GM12872 (cell line): ENCODE measurements around the gene DELE1.

Experiments used
- TF ChIP-seq, protein P1 (sequence below): IDR thresholded peaks from 3 replicates; pipeline ENCODE4 v1.5.1; 2011; ENCODE audit warnings: low read depth, mild to moderate bottlenecking, low read length, moderate library complexity; ENCODE audit not compliant: insufficient read depth

The DELE1 gene

DNA sequence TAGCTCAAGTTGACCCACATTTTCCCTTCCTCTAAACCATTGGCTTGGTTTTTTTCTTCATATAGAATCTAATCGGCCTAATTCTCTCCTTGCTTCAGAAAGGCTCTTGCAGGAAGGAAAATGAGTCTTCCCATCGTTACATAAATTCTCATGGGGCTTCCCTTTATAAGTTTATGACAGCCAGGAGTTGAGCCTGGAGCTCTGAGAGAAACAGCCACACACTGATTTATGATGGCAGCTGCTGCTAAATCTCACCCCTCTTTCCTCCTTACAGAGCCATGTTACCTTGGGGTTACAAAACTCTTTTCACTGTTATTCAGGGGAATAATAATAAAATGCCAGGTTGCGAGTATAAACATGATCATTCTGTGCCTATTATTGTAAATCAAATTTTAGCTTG lies 40.0 kb downstream of the DELE1 start:
- TF ChIP-seq, protein P1, sequence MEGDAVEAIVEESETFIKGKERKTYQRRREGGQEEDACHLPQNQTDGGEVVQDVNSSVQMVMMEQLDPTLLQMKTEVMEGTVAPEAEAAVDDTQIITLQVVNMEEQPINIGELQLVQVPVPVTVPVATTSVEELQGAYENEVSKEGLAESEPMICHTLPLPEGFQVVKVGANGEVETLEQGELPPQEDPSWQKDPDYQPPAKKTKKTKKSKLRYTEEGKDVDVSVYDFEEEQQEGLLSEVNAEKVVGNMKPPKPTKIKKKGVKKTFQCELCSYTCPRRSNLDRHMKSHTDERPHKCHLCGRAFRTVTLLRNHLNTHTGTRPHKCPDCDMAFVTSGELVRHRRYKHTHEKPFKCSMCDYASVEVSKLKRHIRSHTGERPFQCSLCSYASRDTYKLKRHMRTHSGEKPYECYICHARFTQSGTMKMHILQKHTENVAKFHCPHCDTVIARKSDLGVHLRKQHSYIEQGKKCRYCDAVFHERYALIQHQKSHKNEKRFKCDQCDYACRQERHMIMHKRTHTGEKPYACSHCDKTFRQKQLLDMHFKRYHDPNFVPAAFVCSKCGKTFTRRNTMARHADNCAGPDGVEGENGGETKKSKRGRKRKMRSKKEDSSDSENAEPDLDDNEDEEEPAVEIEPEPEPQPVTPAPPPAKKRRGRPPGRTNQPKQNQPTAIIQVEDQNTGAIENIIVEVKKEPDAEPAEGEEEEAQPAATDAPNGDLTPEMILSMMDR, result no peak

DNA sequence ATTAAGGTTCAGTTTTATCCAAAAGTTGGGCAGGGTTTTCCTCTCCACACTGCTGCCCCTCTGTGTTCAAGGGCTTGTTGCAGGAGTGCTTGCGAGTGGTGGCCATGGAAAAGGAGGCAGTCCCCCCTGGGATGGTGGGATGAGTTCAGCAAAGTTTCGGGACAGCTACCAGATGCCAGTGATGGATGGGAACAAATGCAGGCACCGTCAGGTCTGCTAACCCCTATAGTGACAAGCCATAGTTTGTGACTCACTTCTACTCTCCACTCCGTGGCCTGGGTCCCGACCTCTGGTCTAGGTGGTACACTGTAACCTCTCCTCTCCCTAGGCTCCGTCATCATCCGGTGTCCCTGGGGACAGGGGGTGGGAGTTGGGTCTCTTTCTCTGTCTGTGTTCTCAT lies 41.4 kb downstream of the DELE1 start:
- TF ChIP-seq, protein P1, result no peak

DNA sequence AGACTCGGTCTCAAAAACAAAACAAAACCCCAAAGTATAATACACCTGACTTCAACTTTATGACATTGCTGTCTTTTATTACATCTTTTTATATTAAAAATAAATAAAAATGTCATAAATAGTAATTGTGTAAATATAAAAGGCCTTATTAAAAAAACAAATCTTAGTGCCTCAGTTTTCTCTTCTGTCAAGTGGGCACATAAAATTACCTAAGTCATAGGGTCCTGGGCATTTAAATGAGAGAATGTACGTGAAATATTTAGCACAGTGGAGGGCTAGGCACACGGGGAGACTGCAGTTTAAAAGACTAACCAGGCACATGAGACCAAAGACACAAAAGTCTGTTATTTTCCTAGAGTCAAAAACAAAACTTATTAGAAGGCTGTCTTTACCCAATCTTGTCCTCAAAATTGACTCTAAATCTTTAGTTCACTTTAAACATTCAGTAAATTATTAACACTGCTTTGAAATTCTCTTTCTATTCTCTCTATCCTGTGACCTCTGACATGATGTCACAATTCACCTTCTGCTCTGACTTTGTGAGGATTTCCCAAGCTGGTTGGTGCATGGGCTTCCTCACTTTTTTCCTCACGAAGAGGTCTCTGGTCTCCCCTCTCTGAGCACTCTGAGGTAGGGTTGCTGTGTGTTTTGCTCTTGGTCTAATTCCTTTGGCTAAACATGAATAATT lies 42.7 kb downstream of the DELE1 start:
- TF ChIP-seq, protein P1, result no peak

DNA sequence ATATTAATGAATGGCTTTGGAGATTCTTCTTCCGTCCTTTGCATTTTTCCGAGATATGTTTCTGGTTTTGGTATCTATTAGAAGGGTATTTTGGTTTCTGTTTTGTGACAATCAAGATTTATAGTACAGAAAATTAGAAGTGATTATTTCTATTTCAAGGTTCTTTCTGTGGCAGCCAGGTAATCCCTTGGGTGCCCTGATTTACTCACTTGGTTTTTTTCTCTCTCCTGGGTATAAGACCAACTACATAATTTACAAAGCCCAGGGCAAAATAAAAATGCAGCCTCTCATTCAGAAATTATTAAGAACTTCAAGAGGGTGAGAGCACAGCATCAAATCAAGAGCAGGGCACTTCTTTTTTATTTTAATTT lies 43.3 kb downstream of the DELE1 start:
- TF ChIP-seq, protein P1, result no peak

DNA sequence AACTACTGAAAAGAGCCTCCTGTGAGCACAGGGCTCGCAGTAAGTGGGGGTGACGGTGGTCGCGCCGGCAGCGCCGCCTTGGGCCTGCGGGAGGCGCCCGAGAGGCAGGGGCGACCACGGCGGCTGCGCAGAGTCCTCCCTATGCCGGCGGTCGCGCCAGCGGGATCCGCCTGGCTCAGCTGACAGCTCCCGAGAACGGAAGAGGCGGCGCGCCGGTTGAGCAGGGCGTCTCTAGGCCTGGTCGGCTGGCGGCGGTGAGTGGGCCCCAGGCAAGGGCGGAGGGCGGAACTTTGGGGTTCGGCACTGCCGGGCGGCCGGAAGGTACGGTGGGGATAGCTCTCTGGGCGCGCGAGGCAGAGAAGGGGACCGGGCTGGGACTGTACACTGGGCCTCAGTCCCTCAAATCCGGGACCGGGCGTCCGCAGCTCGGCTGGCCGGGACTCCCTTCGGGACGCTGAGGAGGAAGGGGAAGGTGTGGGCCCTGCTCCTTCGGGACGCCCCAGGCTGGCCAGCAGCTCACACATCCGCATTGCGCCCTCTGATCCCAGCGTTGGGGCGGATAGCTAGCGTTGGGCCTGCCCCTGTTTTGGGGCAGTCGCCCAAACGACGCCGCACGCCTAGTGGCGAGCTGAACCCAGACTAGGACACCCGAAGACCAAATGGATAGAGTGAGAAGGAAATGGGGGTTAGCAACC lies 45.4 kb downstream of the DELE1 start, which contains the start of gene RNF14:
Gene RNF14 (plus strand): TSS at position 192 of the 695 bp plus-strand sequence. CDS start 4,484 bp downstream, outside the sequence.
- TF ChIP-seq, protein P1, result peak; percentile 93

DNA sequence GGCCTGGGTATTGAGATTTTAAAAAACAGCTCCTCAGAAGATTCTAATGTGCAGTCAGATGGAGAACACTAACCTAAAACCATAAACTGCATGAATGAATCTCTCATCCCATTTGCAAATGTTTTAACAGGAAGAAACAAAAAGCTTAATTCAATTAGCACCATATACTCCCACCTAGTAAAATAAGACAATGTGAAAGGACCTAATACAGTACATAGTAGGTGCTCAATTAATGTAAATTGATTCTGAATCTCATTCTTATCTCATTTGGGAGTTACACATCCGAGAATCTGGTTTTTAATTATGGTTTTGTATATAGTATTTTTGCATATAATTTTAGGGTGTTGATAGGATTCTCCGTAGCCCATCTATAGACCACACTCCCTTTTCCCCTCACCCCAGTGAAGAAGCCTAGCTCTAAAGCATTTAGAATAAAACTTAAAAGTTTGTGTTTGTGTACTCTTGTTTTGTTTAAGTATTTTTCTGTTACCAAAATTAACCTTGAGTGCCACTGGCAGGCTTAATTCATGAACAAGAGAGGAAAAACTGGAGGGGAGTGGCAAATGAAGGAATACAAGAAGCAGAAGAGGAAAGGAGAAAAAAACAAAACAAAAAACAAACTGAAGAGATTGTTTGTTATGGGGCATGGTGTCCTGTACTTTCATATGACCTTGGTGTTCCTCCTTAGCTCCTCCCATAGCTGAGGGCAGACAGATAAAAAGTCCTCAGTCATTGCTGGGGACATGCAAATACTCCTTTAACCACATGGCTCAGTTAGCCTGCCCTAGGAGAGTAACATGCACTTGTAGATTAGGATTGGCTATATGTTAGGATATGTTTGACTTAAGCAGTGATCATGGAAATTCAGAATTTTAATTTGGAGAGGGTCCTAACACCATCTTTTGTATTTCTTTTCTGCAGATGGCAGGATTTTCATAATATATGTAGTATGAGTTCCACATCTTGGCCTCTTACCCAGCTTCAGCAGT lies 46.4 kb downstream of the DELE1 start:
- TF ChIP-seq, protein P1, result no peak
